IMR-90 (cell line): ENCODE measurements around the gene PRMT7. TPM values are rescaled to one million over a fixed set of nuclear protein-coding genes. Genes with fewer than 3 reads are reported as not detected.

Source experiments
- ATAC-seq: fragments of 200-7000 bp; cut with Tn5 transposase; 2 replicates; pipeline ENCODE4 v1.9.1; 2020; ENCODE audit warnings: low read depth, mild to moderate bottlenecking, moderate library complexity
- BruUV-seq: library from RNA; stranded (reverse); fragments of 400-500 nt; replicated peaks from 2 replicates; lab custom pipeline; 2021; lab: Mats Ljungman, UMichigan
- CTCF ChIA-PET: fragments of 300-600 bp; formaldehyde crosslinking; extraction: SDS; loops from one replicate; lab custom pipeline; 2021; ENCODE audit warnings: antibody characterized with exemption; lab: Yijun Ruan, JAX
- POLR2A ChIA-PET: fragments of 300-600 bp; sonication (Branson Sonifier 250); formaldehyde crosslinking; loops from one replicate; lab custom pipeline; 2022; ENCODE audit warnings: antibody characterized with exemption; ENCODE audit not compliant: unreplicated experiment; lab: Charles Lee
- DNase-seq: peaks from one replicate; pipeline ENCODE4 v3.0.0; 2013
- H2AFZ ChIP-seq: replicated peaks from 2 replicates; pipeline ENCODE3; 2013; ENCODE audit warnings: low read length, mild to moderate bottlenecking; ENCODE audit not compliant: poor library complexity
- H2AK5ac ChIP-seq: 2 replicates; pipeline ENCODE4 v1.6.1; 2013; ENCODE audit warnings: low read depth, low read length, inconsistent platforms
- H2AK9ac ChIP-seq: replicated peaks from 2 replicates; pipeline ENCODE3; 2013; ENCODE audit warnings: mild to moderate bottlenecking, low read depth, low read length, moderate library complexity; ENCODE audit not compliant: poor library complexity
- H2BK120ac ChIP-seq: 2 replicates; pipeline ENCODE4 v1.6.1; 2013; ENCODE audit warnings: low read depth, low read length, inconsistent platforms
- H2BK15ac ChIP-seq: 3 replicates; pipeline ENCODE4 v1.6.1; 2013; ENCODE audit warnings: low read depth, low read length, inconsistent platforms
- H2BK20ac ChIP-seq: 2 replicates; pipeline ENCODE4 v1.6.1; 2013; ENCODE audit warnings: low read depth, mild to moderate bottlenecking, inconsistent platforms, low read length, moderate library complexity
- H2BK5ac ChIP-seq: 2 replicates; pipeline ENCODE4 v1.6.1; 2013; ENCODE audit warnings: mild to moderate bottlenecking, low read depth, low read length, inconsistent platforms; ENCODE audit not compliant: poor library complexity, severe bottlenecking
- H3K14ac ChIP-seq: replicated peaks from 2 replicates; pipeline ENCODE4 v1.6.1; 2013; ENCODE audit warnings: low read depth, low read length, inconsistent platforms
- H3K18ac ChIP-seq: 2 replicates; pipeline ENCODE4 v1.6.1; 2013; ENCODE audit warnings: low read depth, low read length, control low read depth
- H3K23ac ChIP-seq: 2 replicates; pipeline ENCODE4 v1.6.1; 2013; ENCODE audit warnings: low read depth, low read length, inconsistent platforms
- H3K27ac ChIP-seq: 2 replicates; pipeline ENCODE4 v1.5.1; 2013; ENCODE audit warnings: mild to moderate bottlenecking, control low read depth, low read length; ENCODE audit not compliant: insufficient read depth
- H3K27me3 ChIP-seq: 2 replicates; pipeline ENCODE4 v1.6.1; 2013; ENCODE audit warnings: low read length; ENCODE audit not compliant: control insufficient read depth, insufficient read depth
- H3K36me3 ChIP-seq: 2 replicates; pipeline ENCODE4 v1.6.1; 2013; ENCODE audit warnings: low read length, mixed read lengths; ENCODE audit not compliant: control insufficient read depth, insufficient read depth
- H3K4ac ChIP-seq: 2 replicates; pipeline ENCODE4 v1.6.1; 2013; ENCODE audit warnings: low read depth, low read length, inconsistent platforms
- H3K4me1 ChIP-seq: 2 replicates; pipeline ENCODE4 v1.6.1; 2013; ENCODE audit warnings: low read length, mixed read lengths; ENCODE audit not compliant: control insufficient read depth, insufficient read depth
- H3K4me2 ChIP-seq: 2 replicates; pipeline ENCODE4 v1.6.1; 2013; ENCODE audit warnings: low read depth, mild to moderate bottlenecking, control low read depth, low read length, moderate library complexity
- H3K4me3 ChIP-seq: 2 replicates; pipeline ENCODE4 v1.5.1; 2013; ENCODE audit warnings: low read depth, mild to moderate bottlenecking, control low read depth, low read length, moderate library complexity; ENCODE audit not compliant: insufficient read depth
- H3K56ac ChIP-seq: 2 replicates; pipeline ENCODE4 v1.6.1; 2013; ENCODE audit warnings: low read length, inconsistent platforms; ENCODE audit not compliant: insufficient read depth; ENCODE audit errors: extremely low read depth
- H3K79me1 ChIP-seq, 2 experiments: 2 replicates each; pipeline ENCODE4 v1.6.1; 2013; ENCODE audit warnings: low read length in 2 of 2, inconsistent platforms in 1 of 2, low read depth in 1 of 2
- H3K9ac ChIP-seq: 2 replicates; pipeline ENCODE4 v1.6.1; 2013; ENCODE audit warnings: low read depth, low read length, control low read depth
- H3K9me1 ChIP-seq: 2 replicates; pipeline ENCODE4 v1.6.1; 2013; ENCODE audit warnings: low read length, inconsistent platforms; ENCODE audit not compliant: insufficient read depth
- H3K9me3 ChIP-seq: 2 replicates; pipeline ENCODE4 v1.6.1; 2013; ENCODE audit warnings: low read length; ENCODE audit not compliant: control insufficient read depth, insufficient read depth
- H4K20me1 ChIP-seq: 2 replicates; pipeline ENCODE4 v1.6.1; 2013; ENCODE audit warnings: low read length, inconsistent platforms; ENCODE audit not compliant: insufficient read depth
- H4K5ac ChIP-seq: 2 replicates; pipeline ENCODE4 v1.6.1; 2013; ENCODE audit warnings: mild to moderate bottlenecking, low read depth, low read length, control low read depth
- H4K8ac ChIP-seq, 2 experiments: 2 replicates each; pipeline ENCODE4 v1.6.1; 2013; ENCODE audit warnings: low read depth in 2 of 2, low read length in 2 of 2, control low read depth in 1 of 2, inconsistent platforms in 1 of 2
- H4K91ac ChIP-seq: 2 replicates; pipeline ENCODE4 v1.6.1; 2013; ENCODE audit warnings: low read depth, low read length, inconsistent platforms; ENCODE audit not compliant: insufficient read depth
- FOS ChIP-seq: fragments of 150-350 bp; IDR thresholded peaks from 2 replicates; pipeline ENCODE4 v1.6.1; 2016; ENCODE audit warnings: low read depth, low read length
- RCOR1 ChIP-seq: IDR thresholded peaks from 2 replicates; pipeline ENCODE4 v1.6.1; 2012; ENCODE audit warnings: mild to moderate bottlenecking, low read length, improper control_type of control experiment; ENCODE audit not compliant: insufficient replicate concordance
- WGBS, 2 experiments: methylation state at CpG; one replicate each; pipeline versions ENCODE4 v1.1.5 to v1.1.7; 2013; ENCODE audit warnings: missing lambda C conversion rate in 2 of 2; ENCODE audit not compliant: insufficient read length in 1 of 2; ENCODE audit errors: extremely low coverage in 2 of 2; 5-methylcytosine and 5-hydroxymethylcytosine counted together
- dilution Hi-C: fragments of 300-500 bp; cut with HindIII; formaldehyde crosslinking; loops from one replicate; pipeline ENCODE4 v1.14.3; 2018; ENCODE audit warnings: low sequenced_read_pairs; ENCODE audit not compliant: unreplicated experiment
- in situ Hi-C: fragments of 300-500 bp; cut with MboI; formaldehyde crosslinking; loops from 3 replicates; pipeline ENCODE4 v1.14.3; 2019; ENCODE audit warnings: low sequenced_read_pairs, inconsistent platforms, mixed read lengths
- intact Hi-C: fragments of 100-400 bp; cut with micrococcal nuclease; formaldehyde crosslinking; loops from 2 replicates; pipeline ENCODE4 v1.10.0; 2022
- polyA plus RNA-seq, 3 experiments: library from polyadenylated mRNA; depleted of rRNA; stranded (reverse); fragments of >200 nt; gene quantifications; 2 replicates each; pipeline ENCODE4 v1.2.3, GENCODE V29; 2012; ENCODE audit warnings: low replicate concordance in 1 of 3
- total RNA-seq: library from RNA; depleted of rRNA; stranded (reverse); fragments of >200 nt; gene quantifications from 2 replicates; pipeline ENCODE4 v1.2.3, GENCODE V29; 2012

The PRMT7 gene
- total and polyA plus RNA-seq, 2 of the 4 experiments (the other 2 are of a cell fraction), result 63.1 to 68.6 TPM

DNA sequence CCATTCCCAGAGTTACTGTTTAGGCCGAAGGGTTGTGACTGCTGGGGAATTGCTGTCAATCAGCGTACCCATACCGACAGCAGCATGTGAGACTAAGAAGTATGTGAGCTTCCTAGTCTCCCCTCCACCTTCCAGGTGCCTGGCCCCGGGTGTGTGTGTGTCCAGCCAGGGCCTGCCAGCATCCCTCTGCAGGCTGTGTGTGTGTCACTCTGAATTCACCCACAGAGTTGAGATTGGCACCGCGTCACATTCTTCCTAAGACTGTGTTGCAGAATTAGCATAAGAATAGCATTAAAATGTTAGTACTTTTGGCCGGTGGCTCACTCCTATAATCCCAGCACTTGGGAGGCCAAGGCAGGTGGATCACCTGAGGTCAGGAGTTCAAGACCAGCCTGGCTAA lies 31.8 kb downstream of the PRMT7 start:
- H4K5ac ChIP-seq, result no peak overlapping the region
- H3K4me3 ChIP-seq, result no peak overlapping the region
- no peak overlapping the region for H2BK20ac ChIP-seq
- in situ Hi-C loops (no loop called here), dilution Hi-C loops (no loop called here), intact Hi-C loops (no loop called here)
- H3K9me1 ChIP-seq, result peaks cover 4% of the 10 kb centered on the region; the same call in 1 of the 2 replicates
- H3K4ac ChIP-seq, result no peak overlapping the region
- no peaks in the 10 kb centered on the region for H3K27me3 ChIP-seq
- no peak overlapping the region for H2AFZ ChIP-seq
- peaks cover 63% of the 10 kb centered on the region for H3K36me3 ChIP-seq
- no peak overlapping the region for H3K14ac ChIP-seq
- ChIA-PET POLR2A (no interaction called here), CTCF (no interaction called here)
- H3K9me3 ChIP-seq, result no peaks in the 10 kb centered on the region
- no peaks in the 10 kb centered on the region for H4K20me1 ChIP-seq
- no peak overlapping the region for H3K9ac ChIP-seq
- H3K56ac ChIP-seq, result no peak overlapping the region
- no peak overlapping the region for H3K27ac ChIP-seq
- H2BK120ac ChIP-seq, result no peak overlapping the region
- no peak overlapping the region for H3K4me2 ChIP-seq
- no peak overlapping the region for H3K18ac ChIP-seq
- DNase-seq, result no peak
- no peak for ATAC-seq
- H4K8ac ChIP-seq, result no peak overlapping the region
- TF ChIP-seq FOS, result no peak
- no peak for TF ChIP-seq RCOR1
- H4K91ac ChIP-seq, result no peak overlapping the region
- no peaks in the 10 kb centered on the region for H3K79me1 ChIP-seq
- H2AK9ac ChIP-seq, result no peak overlapping the region
- BruUV-seq, result no TSS peak
- H2BK15ac ChIP-seq, result no peak overlapping the region
- no peak overlapping the region for H3K23ac ChIP-seq
- no CpG with 5 or more reads among the region's 7 CpGs for WGBS, 2 experiments
- no peak overlapping the region for H2BK5ac ChIP-seq
- no peak overlapping the region for H2AK5ac ChIP-seq
- H3K4me1 ChIP-seq, result no peaks in the 10 kb centered on the region
